GM08714 (cell line): ENCODE results near the gene USP43.

ENCODE experiments used
- H3K4me3 ChIP-seq: fragments of 200-500 bp; sonication (Bioruptor generic); 2 replicates; pipeline ENCODE4 v1.5.1; 2014; ENCODE audit warnings: mild to moderate bottlenecking, low read length, inconsistent platforms
- ZNF274 ChIP-seq: IDR thresholded peaks from 2 replicates; pipeline ENCODE4 v1.6.1; 2012; ENCODE audit warnings: mild to moderate bottlenecking, low read depth, low read length

The USP43 gene

DNA sequence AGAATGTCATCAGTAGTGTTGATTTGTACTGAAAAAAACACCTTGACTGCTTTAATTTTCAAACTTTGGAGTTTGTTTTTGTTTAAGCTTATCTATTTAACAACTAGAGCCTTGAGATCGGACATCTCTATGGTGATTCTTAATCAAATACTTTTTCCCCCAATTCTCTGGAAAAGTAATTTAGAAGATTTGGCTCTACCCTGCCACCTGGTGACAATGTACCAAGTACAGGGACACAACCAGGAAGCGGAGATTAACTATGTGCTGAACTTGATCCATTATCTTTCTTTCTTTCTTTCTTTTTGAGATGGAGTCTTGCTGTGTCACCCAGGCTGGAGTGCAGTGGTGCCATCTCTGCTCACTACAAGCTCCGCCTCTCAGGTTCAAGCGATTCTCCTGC is 30.8 kb downstream of the USP43 start:
- no peak overlapping the region for H3K4me3 ChIP-seq
- TF ChIP-seq ZNF274 = no peak

DNA sequence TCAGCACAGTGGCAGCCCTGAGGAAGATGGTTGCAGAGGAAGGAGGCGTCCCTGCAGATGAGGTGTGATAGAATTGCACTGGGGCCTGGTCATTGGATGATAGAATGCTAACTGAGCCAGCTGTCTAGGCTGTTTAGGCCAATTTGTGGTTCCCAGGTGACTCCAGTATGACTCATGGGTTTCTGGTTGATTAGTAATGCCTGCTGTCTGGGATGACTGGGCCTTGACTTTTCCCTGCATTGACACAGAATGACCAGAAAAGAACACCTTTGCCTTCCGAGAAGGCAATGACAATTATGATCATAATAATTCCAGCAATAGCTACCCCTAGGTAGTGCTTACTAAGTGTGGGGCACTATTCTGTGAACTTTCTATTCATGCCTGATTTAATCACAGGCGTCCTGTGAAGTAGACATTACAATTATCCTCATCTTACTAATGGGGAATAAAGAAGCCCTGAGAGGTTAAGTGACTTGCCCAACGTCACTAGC is 31.5 kb downstream of the USP43 start:
- no peak for TF ChIP-seq ZNF274
- H3K4me3 ChIP-seq = no peak overlapping the region

DNA sequence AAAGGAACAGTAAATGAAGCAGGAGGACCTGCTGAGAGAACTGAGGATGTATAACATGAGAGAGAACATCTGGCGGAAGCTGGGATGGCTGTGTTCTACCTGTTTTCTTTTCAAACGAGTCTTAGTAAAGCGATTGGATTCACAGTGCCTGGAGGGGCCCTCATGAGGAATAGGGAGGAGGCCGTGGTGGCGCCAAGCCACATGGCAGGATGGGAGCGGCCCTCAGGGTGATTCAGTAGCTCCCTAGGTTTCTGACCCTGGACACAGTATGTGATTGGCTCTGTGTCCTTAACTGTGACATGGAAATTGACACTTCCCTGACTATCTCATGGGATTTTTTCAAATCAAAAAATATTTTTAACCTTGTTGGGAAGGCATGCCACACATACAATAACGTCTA is 32.1 kb downstream of the USP43 start:
- TF ChIP-seq ZNF274 = no peak
- no peak overlapping the region for H3K4me3 ChIP-seq

DNA sequence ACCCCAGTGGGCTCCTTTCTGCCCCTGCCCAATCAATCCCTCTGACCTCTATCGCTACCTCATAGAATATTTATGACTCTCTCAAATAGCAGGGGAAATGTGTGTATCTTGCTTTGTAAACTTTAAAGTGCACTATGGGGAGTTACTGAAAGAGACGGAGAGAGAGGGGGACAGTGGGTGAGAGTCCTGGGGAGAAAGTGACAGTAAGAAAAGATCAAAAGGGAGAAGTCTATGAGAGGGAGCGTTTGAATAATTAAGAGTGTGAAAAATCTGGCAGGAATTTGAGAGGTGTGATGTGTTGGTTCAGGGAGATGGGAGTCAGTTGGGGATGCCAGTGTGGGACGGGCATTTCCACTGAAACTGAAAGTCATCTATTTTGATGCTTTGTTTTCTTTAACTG is 32.6 kb downstream of the USP43 start:
- TF ChIP-seq ZNF274 = no peak

DNA sequence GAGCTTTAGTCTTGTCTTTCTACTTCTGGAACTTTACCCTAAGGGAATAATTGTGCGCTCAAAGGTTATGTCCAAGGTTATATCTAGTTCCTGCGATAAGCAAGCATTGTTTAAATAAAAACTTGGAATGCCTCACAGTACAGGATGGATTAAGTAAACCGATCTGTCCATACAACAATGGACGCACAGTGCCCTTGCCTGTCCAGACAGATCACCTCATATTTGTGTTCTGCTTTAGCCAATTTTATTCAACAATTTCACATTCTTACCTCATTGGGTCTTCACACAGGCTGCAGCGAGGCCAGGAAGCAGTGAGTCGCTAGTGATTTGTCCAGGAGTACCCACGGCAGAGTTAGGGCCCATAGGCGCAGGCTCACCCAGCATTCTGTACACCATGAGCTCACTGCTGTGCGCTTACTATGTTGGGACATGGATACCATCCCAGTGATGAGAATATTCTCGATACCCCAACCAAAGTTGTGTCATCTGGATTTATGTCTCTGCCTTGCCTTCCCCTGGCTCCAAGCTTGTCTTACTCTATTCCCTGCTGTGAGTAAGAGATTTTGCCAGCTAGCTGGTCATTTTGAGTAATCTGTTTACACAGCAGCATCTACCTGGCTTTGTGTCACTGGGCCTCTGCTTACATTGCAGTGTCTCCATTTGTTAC is 39.8 kb downstream of the USP43 start:
- no peak for TF ChIP-seq ZNF274
- no peak overlapping the region for H3K4me3 ChIP-seq

More for the DNA sequence above, 32.6 kb downstream of the USP43 start:
- H3K4me3 ChIP-seq = no peak overlapping the region

DNA sequence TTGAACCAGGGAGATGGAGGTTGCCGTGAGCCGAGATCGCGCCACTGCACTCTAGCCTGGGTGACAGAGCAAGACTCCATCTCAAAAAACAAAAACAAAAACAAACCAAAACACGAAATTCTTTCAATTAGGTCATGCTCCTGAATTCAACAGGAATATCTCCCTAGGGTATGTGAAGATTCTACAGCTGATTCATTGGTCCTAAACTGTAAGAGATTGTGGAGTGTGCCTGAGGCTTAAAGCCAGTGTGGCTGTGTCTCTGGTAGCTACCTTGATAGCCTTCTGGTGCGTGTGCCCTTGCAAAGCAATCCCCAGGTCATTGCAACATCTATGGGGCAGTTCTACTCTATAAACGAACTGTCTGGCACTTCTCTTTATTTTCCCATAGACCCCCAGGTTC is 48.4 kb downstream of the USP43 start:
- no peak overlapping the region for H3K4me3 ChIP-seq
- TF ChIP-seq ZNF274 = no peak

DNA sequence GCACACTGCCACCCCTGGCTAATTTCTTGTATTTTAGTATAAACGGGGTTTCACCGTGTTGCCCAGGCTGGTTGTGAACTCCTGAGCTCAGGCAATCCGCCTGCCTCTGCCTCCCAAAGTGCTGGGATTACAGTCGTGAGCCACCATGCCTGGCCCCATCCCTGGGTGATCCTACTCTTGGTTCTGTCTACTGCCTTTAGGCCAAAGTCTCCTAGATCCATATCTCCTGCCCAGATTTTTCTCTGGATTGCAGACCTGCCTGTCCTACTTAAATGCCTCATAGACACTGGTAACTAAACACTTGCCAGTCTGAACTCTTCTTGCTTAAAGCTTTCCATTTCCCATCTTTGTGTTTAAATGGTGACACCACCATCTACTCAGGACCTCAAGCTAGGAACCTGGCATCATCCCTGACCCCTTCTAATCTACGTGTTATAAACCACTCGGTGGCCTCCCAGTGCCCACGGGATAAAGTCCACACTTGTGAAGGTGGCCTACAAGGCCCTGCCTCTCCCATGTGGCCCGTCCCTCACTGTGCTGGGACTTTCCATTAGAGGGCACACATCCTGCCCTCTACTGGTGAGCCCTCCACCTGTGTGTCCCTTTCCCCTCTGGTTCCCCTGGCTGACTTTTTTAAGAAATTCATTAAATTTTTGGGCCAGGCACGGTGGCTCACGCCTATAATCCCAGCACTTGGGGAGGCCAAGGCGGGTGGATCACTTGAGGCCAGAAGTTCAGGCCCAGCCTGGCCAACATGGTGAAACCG is 51.1 kb downstream of the USP43 start:
- H3K4me3 ChIP-seq = no peak overlapping the region
- no peak for TF ChIP-seq ZNF274

DNA sequence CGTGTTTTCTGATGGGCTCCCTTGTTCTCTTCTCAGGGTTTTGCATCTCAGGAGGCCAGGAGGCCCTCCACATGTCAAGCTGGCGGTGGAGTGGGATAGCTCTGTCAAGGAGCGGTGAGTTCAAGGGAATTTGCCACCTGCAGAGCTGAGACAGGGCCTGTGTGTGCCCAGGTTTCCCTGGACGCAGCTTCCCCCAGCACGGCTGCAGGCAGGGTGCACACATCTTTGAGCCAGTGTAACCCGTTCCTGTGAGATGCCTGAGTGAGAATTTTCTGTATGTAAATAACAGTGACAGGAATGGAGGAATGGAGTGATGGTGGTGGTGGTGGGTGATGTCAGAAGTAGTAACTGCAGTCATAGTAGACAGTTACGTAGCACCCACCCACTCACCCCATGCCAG is 54.8 kb downstream of the USP43 start:
- no peak overlapping the region for H3K4me3 ChIP-seq
- no peak for TF ChIP-seq ZNF274

DNA sequence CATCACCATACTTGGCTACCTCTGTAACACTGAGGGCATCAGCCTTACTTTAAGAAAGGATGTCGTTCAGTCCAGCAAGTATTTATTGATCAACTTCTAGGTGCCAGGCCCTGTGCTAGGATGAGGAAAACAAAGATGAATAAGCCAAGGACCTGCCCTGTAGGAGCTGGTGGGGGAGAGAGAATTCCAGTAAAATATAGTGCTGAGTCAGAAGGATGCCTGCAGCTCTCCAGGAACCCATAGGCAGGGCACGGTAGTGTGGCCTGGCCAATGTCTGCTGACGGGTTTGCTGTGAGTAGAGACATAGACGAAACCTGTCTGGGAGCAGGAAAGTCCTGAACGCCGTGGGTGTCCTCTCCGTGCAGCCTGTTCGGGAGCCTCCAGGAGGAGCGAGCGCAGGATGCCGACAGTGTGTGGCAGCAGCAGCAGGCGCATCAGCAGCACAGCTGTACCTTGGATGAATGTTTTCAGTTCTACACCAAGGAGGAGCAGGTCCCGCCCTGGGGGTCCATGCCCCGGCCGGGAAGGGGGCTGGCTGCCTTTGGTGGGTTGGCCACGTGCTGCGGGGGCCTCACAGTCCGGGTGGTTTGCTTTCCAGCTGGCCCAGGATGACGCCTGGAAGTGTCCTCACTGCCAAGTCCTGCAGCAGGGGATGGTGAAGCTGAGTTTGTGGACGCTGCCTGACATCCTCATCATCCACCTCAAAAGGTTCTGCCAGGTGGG is 55.6 kb downstream of the USP43 start:
- H3K4me3 ChIP-seq = no peak overlapping the region
- no peak for TF ChIP-seq ZNF274

DNA sequence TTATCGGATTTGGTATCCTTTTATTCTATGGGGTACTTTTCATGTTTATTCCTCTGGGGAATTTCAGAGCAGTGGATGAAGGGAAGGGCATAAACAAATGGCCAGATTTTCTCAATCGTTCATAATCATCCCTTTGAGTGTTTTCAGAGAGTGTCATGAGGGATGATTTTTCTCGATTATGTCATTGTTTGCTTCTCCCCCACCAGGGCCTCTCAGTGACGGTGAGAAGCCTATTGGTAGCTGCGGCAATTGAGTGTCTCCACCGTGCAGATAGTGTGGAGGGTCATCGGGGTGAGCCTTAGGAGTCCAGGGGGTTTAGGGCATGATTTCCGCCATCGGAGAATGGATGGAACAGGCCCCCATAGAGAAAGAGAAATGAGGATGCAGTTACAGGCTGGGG is 57.2 kb downstream of the USP43 start:
- TF ChIP-seq ZNF274 = no peak
- H3K4me3 ChIP-seq = no peak overlapping the region

DNA sequence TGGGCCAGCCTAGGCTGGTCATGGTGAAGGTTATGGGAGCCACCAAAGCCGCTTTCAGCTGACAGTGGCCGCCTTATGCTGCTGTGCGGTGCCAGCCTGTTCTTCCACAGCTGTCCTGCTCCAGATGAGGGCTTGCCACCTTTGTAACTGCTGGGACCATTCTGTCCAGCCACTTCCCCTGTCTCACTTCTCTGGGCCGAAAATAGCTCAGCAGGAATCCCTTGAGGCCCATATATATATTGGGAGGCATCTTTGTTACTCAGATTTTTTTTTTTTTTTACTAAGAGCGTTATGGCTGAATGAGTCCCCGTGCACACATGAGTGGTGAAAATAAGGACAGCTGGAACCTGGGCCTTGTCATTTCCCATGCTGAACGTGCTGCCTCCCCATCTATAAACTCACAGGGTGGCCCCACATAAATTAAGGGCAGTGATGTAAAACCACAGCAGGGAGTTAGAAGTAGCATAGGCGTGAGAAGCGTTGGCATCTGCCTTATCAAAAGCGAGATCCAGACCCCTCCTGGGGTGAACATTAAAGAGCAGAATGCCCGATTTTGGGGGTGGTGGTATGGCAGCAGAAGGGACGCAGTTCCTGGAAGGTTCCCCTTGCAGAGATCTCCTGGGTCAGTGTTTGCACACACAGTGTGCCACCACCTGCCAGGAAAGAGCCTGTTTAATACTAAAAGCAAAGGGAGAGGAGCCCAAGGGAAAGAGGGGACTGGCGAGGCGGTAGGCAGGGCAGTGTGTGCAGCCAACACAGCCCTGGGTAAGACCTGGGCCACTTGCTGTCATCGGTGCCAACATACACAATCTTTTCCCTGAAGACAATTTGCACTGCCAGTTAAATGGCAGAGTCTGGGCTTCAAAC is 57.8 kb downstream of the USP43 start:
- H3K4me3 ChIP-seq = no peak overlapping the region
- no peak for TF ChIP-seq ZNF274

DNA sequence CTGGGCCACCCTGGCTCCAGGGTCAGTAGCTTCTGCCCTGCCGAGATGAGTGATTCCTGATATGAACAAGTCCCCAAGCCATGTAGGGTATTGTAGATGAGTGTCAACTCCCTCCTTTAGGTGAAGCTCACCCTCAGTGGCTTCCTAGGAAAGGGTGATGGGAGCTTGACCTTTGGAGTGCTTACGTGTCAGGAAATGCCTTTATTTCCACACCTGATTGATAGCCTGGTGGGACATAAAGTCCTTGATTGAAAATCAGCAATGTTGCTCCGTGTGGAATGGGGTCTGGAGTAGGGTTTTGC is 58.4 kb downstream of the USP43 start:
- TF ChIP-seq ZNF274 = no peak
- no peak overlapping the region for H3K4me3 ChIP-seq

DNA sequence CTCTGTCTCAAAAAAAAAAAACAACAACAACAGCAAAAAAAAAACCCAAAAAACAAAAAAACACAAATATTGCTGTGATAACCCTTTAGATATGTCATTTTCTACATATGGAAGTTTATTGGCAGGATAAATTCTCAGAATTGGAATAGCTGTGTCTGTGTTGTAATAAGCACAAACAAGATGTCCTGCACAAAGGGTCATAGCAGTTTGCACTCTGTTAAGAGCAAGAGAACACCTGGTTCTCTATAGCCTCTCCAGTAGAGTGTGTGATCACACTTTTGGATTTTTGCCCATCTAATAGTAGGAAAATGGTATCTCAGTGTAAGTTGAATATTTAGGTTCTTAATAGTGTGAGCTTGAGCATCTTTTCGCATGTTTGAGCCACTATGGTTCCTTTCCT is 60.4 kb downstream of the USP43 start:
- no peak overlapping the region for H3K4me3 ChIP-seq
- no peak for TF ChIP-seq ZNF274

DNA sequence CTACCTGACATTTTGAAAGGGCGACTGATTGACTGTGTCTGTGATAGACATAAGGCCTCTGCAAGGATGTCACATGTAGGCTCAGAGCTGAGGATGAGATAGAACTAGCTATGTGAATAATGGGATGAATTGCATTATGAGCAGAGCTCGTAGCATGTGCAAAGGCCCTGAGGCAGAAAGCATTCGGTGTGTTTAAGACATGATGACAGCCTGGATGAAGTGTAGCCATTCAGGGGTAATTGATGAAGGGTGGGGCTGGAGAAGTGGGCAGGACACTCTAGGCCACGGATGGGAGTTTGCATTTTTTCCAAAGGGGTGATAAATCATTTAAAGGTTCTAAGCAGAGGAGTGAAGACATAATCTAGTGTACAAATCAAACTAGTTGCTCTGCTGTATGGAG is 62.6 kb downstream of the USP43 start:
- TF ChIP-seq ZNF274 = no peak
- no peak overlapping the region for H3K4me3 ChIP-seq
